Ishikawa (cell line): ENCODE results near the gene CNNM3.

Source experiments
- CEBPB ChIP-seq: IDR thresholded peaks from 2 replicates; pipeline ENCODE4 v1.6.1; 2012
- CREB1 ChIP-seq: IDR thresholded peaks from 2 replicates; pipeline ENCODE4 v1.6.1; 2012; ENCODE audit warnings: low read depth
- EGR1 ChIP-seq: IDR thresholded peaks from 2 replicates; pipeline ENCODE4 v1.6.1; 2012
- EP300 ChIP-seq: IDR thresholded peaks from 2 replicates; pipeline ENCODE4 v1.6.1; 2012; ENCODE audit warnings: borderline replicate concordance
- FOXM1 ChIP-seq: IDR thresholded peaks from 2 replicates; pipeline ENCODE4 v1.6.1; 2012; ENCODE audit warnings: low read depth, borderline replicate concordance
- NFIC ChIP-seq: IDR thresholded peaks from 2 replicates; pipeline ENCODE4 v1.6.1; 2012
- RAD21 ChIP-seq: IDR thresholded peaks from 2 replicates; pipeline ENCODE4 v1.6.1; 2012; ENCODE audit warnings: low read depth
- TAF1 ChIP-seq: IDR thresholded peaks from 2 replicates; pipeline ENCODE4 v1.6.1; 2012; ENCODE audit warnings: low read depth, mild to moderate bottlenecking
- TCF12 ChIP-seq: IDR thresholded peaks from 2 replicates; pipeline ENCODE4 v1.6.1; 2012; ENCODE audit warnings: low read depth
- TEAD4 ChIP-seq: IDR thresholded peaks from 2 replicates; pipeline ENCODE4 v1.6.1; 2012
- YY1 ChIP-seq: IDR thresholded peaks from 2 replicates; pipeline ENCODE4 v1.6.1; 2012; ENCODE audit warnings: low read depth
- ZBTB7A ChIP-seq: IDR thresholded peaks from 2 replicates; pipeline ENCODE4 v1.6.1; 2012; ENCODE audit warnings: low read depth
- TF ChIP-seq, protein P1 (sequence below): IDR thresholded peaks from 2 replicates; pipeline ENCODE4 v1.6.1; 2012
- TF ChIP-seq, protein P2 (sequence below): IDR thresholded peaks from 2 replicates; pipeline ENCODE4 v1.6.1; 2012; ENCODE audit warnings: low read depth, mild to moderate bottlenecking
- TF ChIP-seq, protein P3 (sequence below): IDR thresholded peaks from 2 replicates; pipeline ENCODE4 v1.6.1; 2012

CNNM3 gene

DNA sequence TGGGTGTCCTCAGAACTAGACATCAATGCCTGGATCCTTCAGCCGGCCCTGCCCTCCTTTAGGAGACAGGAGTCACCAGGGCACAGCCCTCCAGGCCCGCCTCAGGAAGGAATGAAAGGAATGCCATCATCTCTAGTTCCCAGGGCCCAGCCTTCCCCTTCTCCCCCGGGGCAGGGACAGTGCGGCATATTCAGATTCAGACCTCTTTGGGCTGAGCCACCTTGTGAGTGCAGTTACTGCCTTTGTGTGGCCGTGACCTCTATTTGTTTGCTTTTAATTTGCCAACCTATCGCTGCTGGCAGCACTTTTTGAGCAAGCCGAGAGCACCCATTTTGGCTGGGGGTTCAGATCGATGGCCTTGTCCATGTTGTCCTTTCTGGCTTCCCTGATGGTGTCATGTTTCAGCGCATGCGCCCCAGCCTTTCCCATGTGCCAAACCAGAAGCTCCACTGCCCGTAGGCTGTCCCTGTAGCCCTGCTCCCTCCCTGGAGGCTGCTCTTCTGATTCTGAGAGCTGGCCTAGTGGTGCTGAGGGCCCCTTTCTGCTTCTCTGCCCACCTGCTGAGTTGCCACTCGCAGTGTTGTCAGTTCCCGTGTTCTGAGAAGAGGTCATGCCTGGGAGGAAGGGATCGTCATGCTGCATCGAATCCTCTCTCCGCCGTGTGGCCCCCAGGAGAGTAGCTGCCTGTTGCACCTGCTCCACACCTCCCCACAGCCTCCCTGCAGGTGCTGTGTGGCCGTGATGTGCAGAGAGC is 16.9 kb downstream of the CNNM3 start:
- TF ChIP-seq, protein P1, sequence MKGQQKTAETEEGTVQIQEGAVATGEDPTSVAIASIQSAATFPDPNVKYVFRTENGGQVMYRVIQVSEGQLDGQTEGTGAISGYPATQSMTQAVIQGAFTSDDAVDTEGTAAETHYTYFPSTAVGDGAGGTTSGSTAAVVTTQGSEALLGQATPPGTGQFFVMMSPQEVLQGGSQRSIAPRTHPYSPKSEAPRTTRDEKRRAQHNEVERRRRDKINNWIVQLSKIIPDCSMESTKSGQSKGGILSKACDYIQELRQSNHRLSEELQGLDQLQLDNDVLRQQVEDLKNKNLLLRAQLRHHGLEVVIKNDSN: no peak
- TF ChIP-seq TCF12 (0 out of 2 replicates have a peak, but pooled peaks have one; percentile 34), CEBPB (no peak), YY1 (peak; percentile 43; the same call in 1 of the 2 replicates), CREB1 (no peak), RAD21 (peak; percentile 13; the same call in 1 of the 2 replicates), FOXM1 (no peak), ZBTB7A (no peak), TAF1 (no peak), EGR1 (no peak), EP300 (no peak), NFIC (no peak), TEAD4 (peak; percentile 88)
- TF ChIP-seq, protein P2, sequence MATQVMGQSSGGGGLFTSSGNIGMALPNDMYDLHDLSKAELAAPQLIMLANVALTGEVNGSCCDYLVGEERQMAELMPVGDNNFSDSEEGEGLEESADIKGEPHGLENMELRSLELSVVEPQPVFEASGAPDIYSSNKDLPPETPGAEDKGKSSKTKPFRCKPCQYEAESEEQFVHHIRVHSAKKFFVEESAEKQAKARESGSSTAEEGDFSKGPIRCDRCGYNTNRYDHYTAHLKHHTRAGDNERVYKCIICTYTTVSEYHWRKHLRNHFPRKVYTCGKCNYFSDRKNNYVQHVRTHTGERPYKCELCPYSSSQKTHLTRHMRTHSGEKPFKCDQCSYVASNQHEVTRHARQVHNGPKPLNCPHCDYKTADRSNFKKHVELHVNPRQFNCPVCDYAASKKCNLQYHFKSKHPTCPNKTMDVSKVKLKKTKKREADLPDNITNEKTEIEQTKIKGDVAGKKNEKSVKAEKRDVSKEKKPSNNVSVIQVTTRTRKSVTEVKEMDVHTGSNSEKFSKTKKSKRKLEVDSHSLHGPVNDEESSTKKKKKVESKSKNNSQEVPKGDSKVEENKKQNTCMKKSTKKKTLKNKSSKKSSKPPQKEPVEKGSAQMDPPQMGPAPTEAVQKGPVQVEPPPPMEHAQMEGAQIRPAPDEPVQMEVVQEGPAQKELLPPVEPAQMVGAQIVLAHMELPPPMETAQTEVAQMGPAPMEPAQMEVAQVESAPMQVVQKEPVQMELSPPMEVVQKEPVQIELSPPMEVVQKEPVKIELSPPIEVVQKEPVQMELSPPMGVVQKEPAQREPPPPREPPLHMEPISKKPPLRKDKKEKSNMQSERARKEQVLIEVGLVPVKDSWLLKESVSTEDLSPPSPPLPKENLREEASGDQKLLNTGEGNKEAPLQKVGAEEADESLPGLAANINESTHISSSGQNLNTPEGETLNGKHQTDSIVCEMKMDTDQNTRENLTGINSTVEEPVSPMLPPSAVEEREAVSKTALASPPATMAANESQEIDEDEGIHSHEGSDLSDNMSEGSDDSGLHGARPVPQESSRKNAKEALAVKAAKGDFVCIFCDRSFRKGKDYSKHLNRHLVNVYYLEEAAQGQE: no peak
- TF ChIP-seq, protein P3, sequence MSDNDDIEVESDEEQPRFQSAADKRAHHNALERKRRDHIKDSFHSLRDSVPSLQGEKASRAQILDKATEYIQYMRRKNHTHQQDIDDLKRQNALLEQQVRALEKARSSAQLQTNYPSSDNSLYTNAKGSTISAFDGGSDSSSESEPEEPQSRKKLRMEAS: peak; percentile 48; the same call in 1 of the 2 replicates

DNA sequence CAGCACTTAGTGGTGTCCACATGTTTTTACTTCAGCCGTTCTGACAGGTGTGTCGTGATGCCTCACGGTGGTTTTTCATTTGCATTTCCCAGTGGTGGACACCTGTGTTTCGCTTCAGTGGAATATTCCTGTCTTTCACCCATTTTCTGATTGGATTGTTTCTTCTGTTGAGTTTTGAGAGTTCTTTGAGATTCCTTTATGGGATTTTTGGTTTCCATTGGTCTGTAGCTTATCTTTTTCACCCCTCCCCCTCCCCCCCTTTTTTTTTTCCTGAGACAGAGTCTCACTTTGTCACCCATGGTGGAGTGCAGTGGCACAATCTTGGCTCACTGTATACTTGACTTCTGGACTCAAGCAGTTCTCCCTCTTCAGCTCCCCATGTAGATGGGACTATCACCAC is 19.8 kb downstream of the CNNM3 start:
- no peak for TF ChIP-seq EGR1
- no peak for TF ChIP-seq YY1
- no peak for TF ChIP-seq CREB1
- TF ChIP-seq, protein P2: no peak
- TF ChIP-seq ZBTB7A: no peak
- TF ChIP-seq CEBPB: no peak
- TF ChIP-seq FOXM1: no peak
- no peak for TF ChIP-seq EP300
- TF ChIP-seq TEAD4: no peak

DNA sequence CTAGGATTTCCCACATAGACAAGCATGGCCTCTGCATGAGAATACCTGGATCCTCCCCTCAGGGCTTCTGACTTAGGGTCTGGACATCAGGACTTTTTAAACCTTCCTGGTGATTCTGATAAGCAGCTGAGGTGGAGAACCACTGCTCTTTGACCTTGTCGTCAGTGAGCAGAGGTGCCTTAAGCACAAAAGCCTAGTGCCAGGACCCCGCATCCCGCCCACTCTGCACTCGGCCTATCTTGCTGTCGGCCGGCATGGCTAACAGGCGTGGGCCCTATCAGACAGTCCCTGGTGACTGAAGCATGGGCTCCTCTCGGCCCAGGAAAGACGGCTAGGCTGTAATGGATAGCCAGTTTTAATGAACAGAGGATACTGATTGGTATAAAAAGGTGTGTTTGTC is 21.5 kb downstream of the CNNM3 start:
- no peak for TF ChIP-seq TAF1
- TF ChIP-seq, protein P1: no peak

DNA sequence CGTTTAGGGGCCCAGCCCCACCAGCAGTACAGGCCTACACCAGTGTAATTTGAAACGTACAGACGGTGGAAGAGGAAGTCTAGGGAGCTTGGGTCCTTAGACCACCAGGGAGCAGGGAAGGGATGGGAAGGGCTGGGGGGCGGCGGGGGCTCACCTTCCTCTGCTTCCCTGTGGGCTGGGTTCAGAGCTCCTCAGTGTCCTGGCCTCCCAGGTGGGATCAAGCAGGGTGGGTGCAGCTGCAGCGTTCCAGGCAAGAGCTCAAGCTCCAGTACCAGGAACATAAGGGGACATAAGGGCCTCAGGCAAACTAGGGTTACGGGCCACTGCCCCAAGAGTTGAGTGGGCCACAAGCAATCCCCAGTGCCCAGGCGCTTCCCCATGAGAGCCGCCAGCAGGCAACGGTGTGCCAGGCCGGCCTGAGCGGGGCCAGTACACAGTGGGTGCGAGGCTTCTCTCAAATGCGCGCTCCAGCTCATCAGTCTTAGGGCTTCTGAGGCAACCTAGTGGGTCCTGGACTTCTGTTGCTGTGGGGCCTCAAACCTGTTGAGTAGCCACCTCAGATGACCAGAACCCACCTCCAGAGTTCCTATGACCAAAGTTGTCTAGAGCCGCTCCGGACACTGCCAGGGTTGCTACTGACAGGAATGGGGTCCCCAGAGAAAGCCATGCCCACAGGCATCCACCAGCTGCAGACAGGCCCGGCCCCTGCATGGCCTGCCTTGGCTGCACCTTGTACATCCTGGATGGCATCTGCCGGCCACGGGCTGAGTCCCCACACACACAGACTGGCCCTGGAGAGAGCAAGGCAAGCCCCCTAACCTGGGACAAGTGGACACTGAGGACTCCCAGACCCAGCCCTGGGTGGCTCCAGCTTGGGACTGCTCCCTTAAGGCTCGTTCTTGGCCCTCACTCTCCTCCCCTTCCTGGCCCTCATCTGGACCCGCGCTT is 22.6 kb downstream of the CNNM3 start:
- TF ChIP-seq TAF1 (no peak), NFIC (no peak)

DNA sequence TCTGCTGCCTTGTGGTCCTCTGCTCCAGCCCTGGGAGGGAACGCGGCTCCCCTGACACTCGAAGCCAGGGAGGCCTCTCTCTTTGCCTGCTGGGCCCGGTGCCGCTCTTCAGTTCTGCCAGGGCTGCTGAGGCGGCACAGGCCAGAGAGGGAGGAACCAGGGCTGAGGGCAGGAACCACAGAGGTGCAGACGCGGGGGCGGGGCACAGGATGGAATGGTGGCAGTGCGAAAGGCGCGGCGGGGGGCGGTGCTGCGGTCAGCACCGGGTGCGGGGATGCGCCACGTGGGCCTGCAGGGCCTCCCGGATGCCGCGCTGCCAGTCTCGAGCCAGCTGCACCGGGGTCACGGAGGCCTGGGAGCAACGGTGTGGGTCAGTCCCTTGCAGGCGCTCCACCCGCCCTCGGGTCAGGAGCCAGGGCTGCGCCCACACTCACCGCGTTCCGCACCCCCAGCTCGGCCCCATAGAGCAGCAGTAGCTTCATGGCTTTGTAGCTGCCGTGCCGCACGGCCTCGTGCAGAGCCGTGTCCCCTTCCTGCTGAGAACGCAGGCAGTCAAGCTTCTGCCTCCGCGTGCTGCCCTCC is 23.3 kb downstream of the CNNM3 start:
- TF ChIP-seq TEAD4: no peak
- TF ChIP-seq, protein P1: no peak
- no peak for TF ChIP-seq EGR1
- no peak for TF ChIP-seq EP300
- no peak for TF ChIP-seq YY1
- no peak for TF ChIP-seq TCF12
- TF ChIP-seq ZBTB7A: no peak
- TF ChIP-seq CEBPB: no peak
- no peak for TF ChIP-seq RAD21
- TF ChIP-seq, protein P2: no peak
- TF ChIP-seq CREB1: no peak
- TF ChIP-seq, protein P3: no peak
- no peak for TF ChIP-seq FOXM1
- no peak for TF ChIP-seq NFIC
- TF ChIP-seq TAF1: no peak
